Hepatic stellate cell (primary cell): ENCODE measurements around the gene DUOX1.
"Not testable (repeated sequence)": the region's sequence is repeated elsewhere in the genome, so short reads cannot be mapped to it uniquely, and the experiment has no call there.

Experiments
- DNase-seq: peaks from one replicate; pipeline ENCODE4 v3.0.0; 2011; ENCODE audit warnings: low spot score

Gene DUOX1

GRCh38 chr15:45129651-45130129 lies at the start of gene DUOX1, which contains the start of gene DUOXA1:
TSS of gene DUOX1 (plus strand) at chr15:45129994. CDS start at chr15:45131967, 1,973 bp downstream.
TSS of gene DUOXA1 (minus strand) at chr15:45129879. CDS start at chr15:45123014, 6,865 bp downstream.
- no peak for DNase-seq

GRCh38 chr15:45080593-45080992 lies 49.2 kb upstream of the DUOX1 start:
- DNase-seq, result not testable (repeated sequence)

- not testable (repeated sequence) for DNase-seq
Measured at GRCh38 chr15:45082412-45082811, 47.4 kb upstream of the DUOX1 start.

DNA sequence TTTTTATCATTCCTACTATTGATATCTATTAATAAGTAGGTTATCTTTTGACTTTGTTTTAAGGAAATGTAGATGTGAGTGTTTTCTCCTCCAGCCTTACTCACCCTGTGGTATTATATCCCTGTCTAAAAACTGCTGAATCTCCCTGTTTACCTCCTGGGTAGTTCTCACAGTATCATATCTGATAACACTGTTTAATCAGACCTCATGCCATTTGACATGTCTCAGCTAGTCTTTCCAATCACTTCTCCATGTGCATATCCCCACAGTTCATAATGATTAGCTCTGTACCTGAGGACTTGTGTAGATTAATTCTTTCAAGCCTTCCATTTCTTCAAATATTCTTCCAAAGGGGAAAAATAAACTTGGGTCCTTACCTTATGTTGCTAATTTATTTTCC lies 46.6 kb upstream of the DUOX1 start:
- DNase-seq, result no peak

DNA sequence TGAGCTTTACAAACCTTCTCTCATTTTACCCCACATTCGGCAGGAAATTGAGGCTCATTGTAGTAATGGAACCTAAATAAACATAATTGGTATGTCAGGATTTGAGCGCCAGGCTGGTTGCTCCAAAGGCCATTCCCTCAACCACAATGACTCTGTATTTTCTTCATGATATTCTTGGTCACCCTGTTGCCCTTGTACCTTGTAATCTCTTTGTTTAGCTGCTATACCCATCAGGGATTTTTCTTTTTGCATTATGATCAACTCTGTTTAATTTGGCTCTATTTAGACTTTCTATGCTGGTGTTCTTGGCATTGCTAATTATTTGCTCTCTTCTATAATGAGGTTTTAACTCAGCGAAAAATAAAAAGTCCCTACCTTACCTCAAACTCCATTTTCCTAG lies 45.6 kb upstream of the DUOX1 start:
- DNase-seq, result no peak

DNA sequence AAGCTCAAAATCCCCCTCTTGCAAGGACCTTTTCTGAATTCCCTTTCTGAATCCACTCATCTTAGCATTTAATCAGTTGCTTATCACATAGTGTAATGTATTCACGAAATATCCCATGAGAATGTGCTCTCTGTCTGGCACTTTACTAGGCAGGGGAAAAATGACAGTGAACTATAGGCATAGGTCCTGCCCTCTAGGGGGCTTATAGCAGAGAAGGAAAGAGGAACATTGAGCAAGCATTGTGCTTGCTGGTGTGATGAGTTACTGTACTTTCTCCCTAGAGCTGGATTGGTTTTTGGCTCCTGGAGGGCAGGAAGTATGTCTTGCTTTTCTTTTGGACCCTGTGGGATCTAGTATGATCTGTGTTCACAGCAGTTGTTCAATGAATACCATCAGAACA lies 42.3 kb upstream of the DUOX1 start:
- no peak for DNase-seq

DNA sequence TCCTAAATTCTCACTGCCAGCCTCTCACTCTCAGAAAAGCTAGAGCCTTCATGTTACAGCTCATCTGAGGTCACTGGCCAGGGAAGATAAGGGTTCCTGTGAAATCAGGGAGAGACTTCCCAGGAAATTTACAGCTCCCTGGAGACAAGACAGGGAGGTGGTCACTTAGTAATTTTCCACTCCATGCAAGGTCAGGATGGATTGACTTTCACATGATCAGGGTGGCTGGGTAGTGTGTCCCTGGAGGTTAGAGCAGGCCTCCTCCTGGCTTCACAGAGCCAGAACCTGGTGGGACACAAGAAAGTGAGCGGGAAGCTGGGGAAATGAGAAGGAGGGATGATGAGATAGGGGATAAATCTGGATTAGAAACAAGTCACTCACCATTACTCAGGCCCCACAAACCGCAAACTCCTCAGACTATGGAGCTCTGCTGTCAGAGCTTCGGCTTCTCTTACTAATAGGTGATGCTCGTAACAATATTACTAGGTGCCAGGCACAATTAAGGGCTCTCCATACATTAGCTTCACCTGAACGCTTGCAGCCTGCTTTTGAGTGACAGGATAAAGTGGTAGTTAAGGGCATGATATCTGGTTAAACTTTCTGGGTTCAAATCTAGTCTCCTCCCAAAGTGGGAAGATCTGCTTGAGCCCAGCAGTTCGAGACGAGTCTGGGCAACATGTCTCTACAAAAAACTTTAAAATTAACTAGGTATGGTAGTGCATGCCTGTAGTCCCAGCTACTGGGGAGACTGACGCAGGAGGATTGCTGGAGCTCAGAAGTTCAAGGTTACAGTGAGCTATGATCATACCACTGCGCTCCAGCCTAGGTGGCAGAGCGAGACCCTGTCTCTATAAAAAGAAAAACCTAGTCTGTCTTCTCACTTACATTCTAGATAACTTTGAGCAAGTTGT lies 40.7 kb upstream of the DUOX1 start:
- DNase-seq, result no peak

GRCh38 chr15:45089712-45090373 lies 40.0 kb upstream of the DUOX1 start:
- DNase-seq, result no peak

GRCh38 chr15:45091161-45091560 lies 38.6 kb upstream of the DUOX1 start:
- no peak for DNase-seq

- DNase-seq, result no peak
Measured at GRCh38 chr15:45091576-45091975, 38.2 kb upstream of the DUOX1 start.

- no peak for DNase-seq
Measured at GRCh38 chr15:45093013-45093412, 36.8 kb upstream of the DUOX1 start.

GRCh38 chr15:45093622-45094357 lies 36.0 kb upstream of the DUOX1 start:
- DNase-seq, result no peak

GRCh38 chr15:45094358-45094730 lies 35.5 kb upstream of the DUOX1 start:
- no peak for DNase-seq

GRCh38 chr15:45095661-45096060 lies 34.1 kb upstream of the DUOX1 start:
- DNase-seq, result no peak

GRCh38 chr15:45097466-45097865 lies 32.3 kb upstream of the DUOX1 start:
- DNase-seq, result no peak

GRCh38 chr15:45099549-45100165 lies 30.1 kb upstream of the DUOX1 start:
- DNase-seq, result no peak

DNA sequence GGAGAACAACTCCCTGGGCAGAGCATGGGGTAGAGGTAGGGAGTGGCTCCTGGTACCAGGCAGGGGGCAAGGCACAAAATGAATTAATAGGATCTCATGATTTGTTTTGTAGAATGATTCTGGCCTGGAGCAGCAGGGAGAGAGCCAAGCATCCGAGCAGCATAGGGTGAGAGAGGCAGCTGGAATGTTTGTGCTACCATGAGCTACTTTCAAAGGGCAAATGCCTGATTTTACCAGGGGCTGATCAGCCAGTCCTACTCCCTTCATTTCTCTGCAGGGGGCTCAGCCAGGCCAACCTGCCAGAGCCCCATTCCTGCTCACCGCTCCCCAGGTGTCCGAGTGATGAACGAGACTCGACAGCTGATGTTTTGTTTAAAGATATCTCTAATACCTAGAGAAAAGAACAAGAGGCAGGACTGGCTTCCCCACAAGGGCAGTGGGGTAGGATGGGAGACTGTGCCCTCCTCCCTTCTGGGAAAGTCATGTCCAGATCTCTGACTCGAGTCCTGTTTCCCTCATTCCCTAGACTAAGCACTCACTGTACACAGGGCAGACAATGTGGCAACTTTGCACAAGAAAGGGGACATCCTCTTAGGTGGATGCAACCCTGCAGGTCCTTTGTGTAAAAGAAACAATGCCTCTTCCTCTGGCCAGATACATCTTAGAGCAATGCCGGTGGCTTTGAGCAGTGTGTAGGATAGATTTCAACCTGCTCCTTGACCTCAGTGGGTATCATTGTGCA lies 28.7 kb upstream of the DUOX1 start:
- no peak for DNase-seq

DNA sequence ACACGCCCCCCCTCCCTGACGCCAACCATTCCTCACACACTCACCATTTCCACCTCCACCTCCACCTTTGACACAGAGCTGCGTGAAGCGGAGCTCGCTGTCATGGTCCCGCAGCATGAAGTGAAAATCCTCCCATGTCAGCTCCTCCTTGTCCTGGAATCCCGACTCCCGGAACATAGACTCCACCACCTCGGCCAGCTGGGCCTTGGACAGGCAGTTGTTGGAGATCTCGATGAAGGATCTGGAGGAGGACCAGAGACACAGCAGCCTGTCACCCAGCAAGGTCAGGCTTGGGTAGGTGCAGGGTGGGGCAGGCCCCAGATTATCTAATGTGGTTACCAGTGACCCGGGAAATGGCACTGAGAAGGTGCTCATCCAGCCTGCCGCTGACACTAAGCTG lies 28.0 kb upstream of the DUOX1 start:
- DNase-seq, result no peak

DNA sequence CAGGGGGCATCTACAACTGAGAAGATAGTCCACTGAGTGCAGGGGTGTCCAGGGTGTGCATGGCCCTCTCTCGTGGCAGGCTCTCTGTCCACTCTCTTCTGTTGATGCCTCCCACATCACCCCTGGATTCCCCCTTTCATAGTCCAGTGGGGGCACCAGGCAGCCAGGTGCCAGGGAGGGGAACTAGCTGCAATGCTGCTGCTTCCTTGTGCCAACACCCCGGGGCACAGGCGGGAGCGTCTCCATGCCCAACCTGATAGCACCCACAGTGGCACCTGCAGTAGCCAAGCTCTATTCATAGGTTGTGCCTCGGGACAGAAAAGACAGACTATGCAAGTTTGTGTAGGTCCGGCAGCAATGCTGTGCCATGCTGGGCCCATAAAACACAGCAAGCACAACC lies 27.6 kb upstream of the DUOX1 start:
- DNase-seq, result no peak

DNA sequence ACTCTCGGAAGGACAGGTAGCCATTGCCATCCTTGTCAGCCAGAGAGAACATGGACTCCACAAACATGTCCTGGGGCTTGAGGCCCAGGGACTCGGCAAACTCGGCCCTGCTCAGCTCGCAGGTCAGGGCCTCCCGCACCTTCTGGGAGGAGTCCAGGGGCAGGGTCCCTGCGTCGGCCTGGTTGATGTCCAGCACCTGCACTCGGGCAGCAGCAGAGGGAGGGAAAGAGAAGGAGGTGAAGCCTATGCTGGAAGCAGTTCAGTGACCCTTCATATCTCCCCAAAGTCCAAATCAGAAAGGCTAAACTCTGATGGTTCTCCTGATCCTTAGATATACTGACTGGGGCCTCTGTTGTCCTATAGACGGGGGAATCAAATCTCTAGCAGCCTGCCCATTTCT lies 25.6 kb upstream of the DUOX1 start:
- not testable (repeated sequence) for DNase-seq

- no peak for DNase-seq
Measured at GRCh38 chr15:45105586-45105985, 24.2 kb upstream of the DUOX1 start.
